Glomerular endothelial cell (primary cell): ENCODE data around the gene FAM163B. TPM values are rescaled to one million over a fixed set of nuclear protein-coding genes. Genes with fewer than 3 reads are reported as not detected.
"Not testable (repeated sequence)": the region's sequence is repeated elsewhere in the genome, so short reads cannot be mapped to it uniquely, and the experiment has no call there.

Experiments
- DNase-seq: peaks from one replicate; pipeline ENCODE4 v3.0.0-alpha.2; 2011; ENCODE audit warnings: low read depth, low spot score; ENCODE audit errors: extremely low read depth
- total RNA-seq: library from RNA; depleted of rRNA; stranded (reverse); fragments of >200 nt; gene quantifications from 2 replicates; pipeline ENCODE4 v1.2.3, GENCODE V29; 2015

FAM163B gene
- total RNA-seq, 1 donor from 2014 or later: not detected

GRCh38 chr9:133640580-133641395, 31.6 kb upstream of the FAM163B start:
- no peak for DNase-seq

GRCh38 chr9:133640160-133640559, 31.0 kb upstream of the FAM163B start:
- DNase-seq: no peak

- DNase-seq: no peak
Measured at GRCh38 chr9:133639613-133640012, 30.4 kb upstream of the FAM163B start.

GRCh38 chr9:133638711-133639110, 29.5 kb upstream of the FAM163B start:
- no peak for DNase-seq

GRCh38 chr9:133638076-133638475, 28.9 kb upstream of the FAM163B start:
- DNase-seq: no peak

GRCh38 chr9:133637451-133638055, 28.4 kb upstream of the FAM163B start:
- no peak for DNase-seq

GRCh38 chr9:133636902-133637301, 27.7 kb upstream of the FAM163B start:
- no peak for DNase-seq

- no peak for DNase-seq
Measured at GRCh38 chr9:133635533-133636531, 26.6 kb upstream of the FAM163B start, which contains the start of gene DBH. Gene DBH, plus strand, starts transcription at chr9:133636363. Its CDS starts 9 bp downstream, at chr9:133636372.

GRCh38 chr9:133635098-133635497, 25.9 kb upstream of the FAM163B start:
- no peak for DNase-seq

GRCh38 chr9:133634081-133634691, 25.0 kb upstream of the FAM163B start:
- no peak for DNase-seq

GRCh38 chr9:133633681-133634080, 24.5 kb upstream of the FAM163B start:
- DNase-seq: no peak

- DNase-seq: no peak
Measured at GRCh38 chr9:133632806-133633680, 23.9 kb upstream of the FAM163B start.

- DNase-seq: no peak
Measured at GRCh38 chr9:133631111-133631510, 21.9 kb upstream of the FAM163B start.

- DNase-seq: no peak
Measured at GRCh38 chr9:133629221-133630110, 20.3 kb upstream of the FAM163B start.

- DNase-seq: no peak
Measured at GRCh38 chr9:133628766-133629165, 19.6 kb upstream of the FAM163B start.

GRCh38 chr9:133627341-133627740, 18.2 kb upstream of the FAM163B start:
- no peak for DNase-seq

- DNase-seq: not testable (repeated sequence)
Measured at GRCh38 chr9:133626008-133626407, 16.8 kb upstream of the FAM163B start.

- DNase-seq: no peak
Measured at GRCh38 chr9:133622555-133622954, 13.4 kb upstream of the FAM163B start.
